Activated CD4-positive, alpha-beta T cell treated with anti-CD3 and anti-CD28 coated beads for 36 hours (primary cell): ENCODE data around the gene ST6GAL2. TPM values are rescaled to one million over a fixed set of nuclear protein-coding genes. Genes with fewer than 3 reads are reported as not detected.

Source experiments
- ATAC-seq: fragments of 200-7000 bp; cut with Tn5 transposase; one replicate; pipeline ENCODE4 v1.10.0; 2021; ENCODE audit warnings: mild to moderate bottlenecking, moderate library complexity
- CTCF ChIA-PET: fragments of 350-600 bp; sonication (Branson Sonifier 250); formaldehyde crosslinking; loops from one replicate; lab custom pipeline; 2021; ENCODE audit warnings: antibody characterized with exemption; lab: Charles Lee
- POLR2A ChIA-PET: fragments of 350-600 bp; sonication (Branson Sonifier 250); formaldehyde crosslinking; loops from one replicate; lab custom pipeline; 2021; ENCODE audit warnings: antibody characterized with exemption, inconsistent platforms; lab: Charles Lee
- DNase-seq: peaks from one replicate; pipeline ENCODE4 v3.0.0-alpha.2; 2020
- H3K27ac Mint-ChIP-seq: one replicate; pipeline ENCODE4 v1.8.0; 2021; ENCODE audit warnings: mixed read lengths
- H3K27me3 Mint-ChIP-seq: one replicate; pipeline ENCODE4 v1.8.0; 2021; ENCODE audit warnings: mixed read lengths
- H3K36me3 Mint-ChIP-seq: one replicate; pipeline ENCODE4 v1.8.0; 2021; ENCODE audit warnings: low read depth, mixed read lengths
- H3K4me1 Mint-ChIP-seq: one replicate; pipeline ENCODE4 v1.8.0; 2021; ENCODE audit warnings: mixed read lengths
- H3K4me3 Mint-ChIP-seq: one replicate; pipeline ENCODE4 v1.8.0; 2021; ENCODE audit warnings: mild to moderate bottlenecking, moderate library complexity, mixed read lengths
- H3K9me3 Mint-ChIP-seq: one replicate; pipeline ENCODE4 v1.8.0; 2021; ENCODE audit warnings: low read depth, mixed read lengths
- intact Hi-C, 2 experiments: fragments of 100-400 bp; cut with DNase I in 1 of 2; cut with micrococcal nuclease in 1 of 2; formaldehyde crosslinking; loops; one replicate each; pipeline versions ENCODE4 v1.14.2 to v1.15.1; 2022 to 2024; cut with DNase I, micrococcal nuclease
- total RNA-seq, 2 experiments: library from RNA; stranded (reverse); gene quantifications; one replicate each; pipeline ENCODE4 v1.2.3, GENCODE V29; 2021

The ST6GAL2 gene
- total RNA-seq, 2 experiments from 2014 or later = not detected

- H3K4me1 Mint-ChIP-seq = peaks cover 4% of the 10 kb centered on the region
- H3K9me3 Mint-ChIP-seq = no peaks in the 10 kb centered on the region
Measured at GRCh38 chr2:106886916-106887758, 1.2 kb upstream of the ST6GAL2 start.

GRCh38 chr2:106885329-106885728, 638 bp downstream of the ST6GAL2 start:
- no peak overlapping the region for H3K27ac Mint-ChIP-seq
- ATAC-seq (no peak), DNase-seq (no peak)
- intact Hi-C loops = no loop called here
- ChIA-PET POLR2A (no interaction called here), CTCF (no interaction called here)
- H3K27me3 Mint-ChIP-seq = peaks cover 34% of the 10 kb centered on the region
- no peak overlapping the region for H3K4me3 Mint-ChIP-seq
- no peaks in the 10 kb centered on the region for H3K9me3 Mint-ChIP-seq
- peaks cover 4% of the 10 kb centered on the region for H3K4me1 Mint-ChIP-seq
- no peaks in the 10 kb centered on the region for H3K36me3 Mint-ChIP-seq

More at GRCh38 chr2:106886916-106887758, 1.2 kb upstream of the ST6GAL2 start:
- ChIA-PET CTCF (interaction anchor here (1.1 kb wide), 1 partner anchor 33 kb away, joined by 3 read pairs; no protein-coding TSS in a partner anchor), POLR2A (no interaction called here)
- no peaks in the 10 kb centered on the region for H3K36me3 Mint-ChIP-seq
- peaks cover 31% of the 10 kb centered on the region for H3K27me3 Mint-ChIP-seq
- H3K4me3 Mint-ChIP-seq = no peak overlapping the region
- ATAC-seq = no peak
- DNase-seq = peak; percentile 12
- intact Hi-C loops = no loop called here
- H3K27ac Mint-ChIP-seq = no peak overlapping the region

GRCh38 chr2:106882673-106883072, 3.3 kb downstream of the ST6GAL2 start:
- H3K4me1 Mint-ChIP-seq = peaks cover 4% of the 10 kb centered on the region
- ChIA-PET POLR2A (no interaction called here), CTCF (interaction anchor here (0.5 to 0.7 kb wide), 2 partner anchors 97 to 323 kb away, joined by 3 read pairs; no protein-coding TSS in a partner anchor)
- no peak for DNase-seq
- H3K9me3 Mint-ChIP-seq = no peaks in the 10 kb centered on the region
- H3K4me3 Mint-ChIP-seq = no peak overlapping the region
- peaks cover 33% of the 10 kb centered on the region for H3K27me3 Mint-ChIP-seq
- no peak for ATAC-seq
- intact Hi-C loops = no loop called here
- H3K27ac Mint-ChIP-seq = no peak overlapping the region
- H3K36me3 Mint-ChIP-seq = no peaks in the 10 kb centered on the region

GRCh38 chr2:106878206-106878605, 7.8 kb downstream of the ST6GAL2 start:
- no peaks in the 10 kb centered on the region for H3K4me1 Mint-ChIP-seq
- DNase-seq (no peak), ATAC-seq (no peak)
- CTCF ChIA-PET = no interaction called here
- no peaks in the 10 kb centered on the region for H3K9me3 Mint-ChIP-seq
- no peaks in the 10 kb centered on the region for H3K36me3 Mint-ChIP-seq
- POLR2A ChIA-PET = no interaction called here
- intact Hi-C loops = no loop called here
- peaks cover 9% of the 10 kb centered on the region for H3K27me3 Mint-ChIP-seq
- H3K27ac Mint-ChIP-seq = no peak overlapping the region
- no peak overlapping the region for H3K4me3 Mint-ChIP-seq

- ATAC-seq = no peak
- no peaks in the 10 kb centered on the region for H3K9me3 Mint-ChIP-seq
- ChIA-PET CTCF (no interaction called here), POLR2A (no interaction called here)
- DNase-seq = no peak
- intact Hi-C loops = no loop called here
- H3K27ac Mint-ChIP-seq = no peak overlapping the region
- H3K4me1 Mint-ChIP-seq = no peaks in the 10 kb centered on the region
- H3K27me3 Mint-ChIP-seq = peaks cover 2% of the 10 kb centered on the region
- H3K36me3 Mint-ChIP-seq = no peaks in the 10 kb centered on the region
- H3K4me3 Mint-ChIP-seq = no peak overlapping the region
Measured at GRCh38 chr2:106876699-106877098, 9.3 kb downstream of the ST6GAL2 start.

- no peaks in the 10 kb centered on the region for H3K36me3 Mint-ChIP-seq
Measured at GRCh38 chr2:106869512-106870275, 16.3 kb downstream of the ST6GAL2 start.

GRCh38 chr2:106868275-106868674, 17.7 kb downstream of the ST6GAL2 start:
- intact Hi-C loops = no loop called here
- Mint-ChIP-seq H3K27ac (no peak overlapping the region), H3K4me3 (no peak overlapping the region), H3K27me3 (peaks cover 4% of the 10 kb centered on the region), H3K36me3 (no peaks in the 10 kb centered on the region), H3K4me1 (no peaks in the 10 kb centered on the region), H3K9me3 (no peaks in the 10 kb centered on the region)
- no peak for ATAC-seq
- POLR2A ChIA-PET = no interaction called here
- no peak for DNase-seq
- CTCF ChIA-PET = no interaction called here

More at GRCh38 chr2:106869512-106870275, 16.3 kb downstream of the ST6GAL2 start:
- no peak for DNase-seq
- no peaks in the 10 kb centered on the region for H3K9me3 Mint-ChIP-seq
- ChIA-PET CTCF (interaction anchor here (0.9 kb wide), 1 partner anchor 23 kb away, joined by 4 read pairs; no protein-coding TSS in a partner anchor), POLR2A (no interaction called here)
- no peaks in the 10 kb centered on the region for H3K4me1 Mint-ChIP-seq
- H3K4me3 Mint-ChIP-seq = no peak overlapping the region
- H3K27ac Mint-ChIP-seq = no peak overlapping the region
- ATAC-seq = no peak
- peaks cover under 1% of the 10 kb centered on the region for H3K27me3 Mint-ChIP-seq
- intact Hi-C loops = no loop called here

GRCh38 chr2:106867196-106867953, 18.6 kb downstream of the ST6GAL2 start:
- Mint-ChIP-seq H3K4me3 (no peak overlapping the region), H3K4me1 (no peaks in the 10 kb centered on the region), H3K27ac (no peak overlapping the region), H3K36me3 (no peaks in the 10 kb centered on the region), H3K27me3 (peaks cover 4% of the 10 kb centered on the region), H3K9me3 (no peaks in the 10 kb centered on the region)
- CTCF ChIA-PET = no interaction called here
- POLR2A ChIA-PET = no interaction called here
- intact Hi-C loops = no loop called here
- DNase-seq (no peak), ATAC-seq (no peak)

- CTCF ChIA-PET = no interaction called here
- ATAC-seq = no peak
Measured at GRCh38 chr2:106866641-106867040, 19.3 kb downstream of the ST6GAL2 start.

GRCh38 chr2:106864051-106864450, 21.9 kb downstream of the ST6GAL2 start:
- Mint-ChIP-seq H3K27ac (no peak overlapping the region), H3K36me3 (no peaks in the 10 kb centered on the region), H3K4me1 (no peaks in the 10 kb centered on the region), H3K4me3 (no peak overlapping the region), H3K27me3 (peaks cover 10% of the 10 kb centered on the region), H3K9me3 (peaks cover 6% of the 10 kb centered on the region)
- ChIA-PET CTCF (no interaction called here), POLR2A (no interaction called here)
- intact Hi-C loops = no loop called here
- DNase-seq (no peak), ATAC-seq (no peak)

More at GRCh38 chr2:106866641-106867040, 19.3 kb downstream of the ST6GAL2 start:
- intact Hi-C loops = no loop called here
- H3K9me3 Mint-ChIP-seq = no peaks in the 10 kb centered on the region
- no peak overlapping the region for H3K4me3 Mint-ChIP-seq
- no peaks in the 10 kb centered on the region for H3K36me3 Mint-ChIP-seq
- DNase-seq = no peak
- no peaks in the 10 kb centered on the region for H3K4me1 Mint-ChIP-seq
- peaks cover 4% of the 10 kb centered on the region for H3K27me3 Mint-ChIP-seq
- no peak overlapping the region for H3K27ac Mint-ChIP-seq
- POLR2A ChIA-PET = no interaction called here

- ChIA-PET CTCF (no interaction called here), POLR2A (no interaction called here)
- Mint-ChIP-seq H3K27me3 (peaks cover 10% of the 10 kb centered on the region), H3K4me1 (no peaks in the 10 kb centered on the region), H3K36me3 (no peaks in the 10 kb centered on the region), H3K9me3 (peaks cover 9% of the 10 kb centered on the region), H3K27ac (no peak overlapping the region), H3K4me3 (no peak overlapping the region)
- ATAC-seq (no peak), DNase-seq (no peak)
- intact Hi-C loops = no loop called here
Measured at GRCh38 chr2:106863387-106863786, 22.6 kb downstream of the ST6GAL2 start.
